H9 (cell line): ENCODE results near the gene CDH3. TPM values are rescaled to one million over a fixed set of nuclear protein-coding genes. Genes with fewer than 3 reads are reported as not detected.

Experiments used
- DNase-seq: peaks from one replicate; pipeline ENCODE4 v3.0.0-alpha.2; 2017
- H2AFZ ChIP-seq: one replicate; pipeline ENCODE4 v1.6.1; 2013; ENCODE audit warnings: mild to moderate bottlenecking, low read length, control low read depth, moderate library complexity
- H2AK5ac ChIP-seq: 2 replicates; pipeline ENCODE4 v1.6.1; 2013; ENCODE audit warnings: low read length, control low read depth, mixed read lengths; ENCODE audit not compliant: insufficient read length
- H2BK120ac ChIP-seq: one replicate; pipeline ENCODE4 v1.6.1; 2013; ENCODE audit warnings: low read depth, mild to moderate bottlenecking, low read length, control low read depth, inconsistent platforms; ENCODE audit not compliant: poor library complexity, severe bottlenecking
- H2BK12ac ChIP-seq: 2 replicates; pipeline ENCODE4 v1.6.1; 2013; ENCODE audit warnings: low read length, control low read depth, mixed read lengths, low read depth; ENCODE audit not compliant: insufficient read length
- H2BK15ac ChIP-seq: 2 replicates; pipeline ENCODE4 v1.6.1; 2013; ENCODE audit warnings: low read depth, low read length, control low read depth
- H2BK20ac ChIP-seq: one replicate; pipeline ENCODE4 v1.6.1; 2013; ENCODE audit warnings: low read depth, mild to moderate bottlenecking, low read length, control low read depth, inconsistent platforms; ENCODE audit not compliant: poor library complexity, severe bottlenecking
- H2BK5ac ChIP-seq: 2 replicates; pipeline ENCODE4 v1.6.1; 2013; ENCODE audit warnings: low read length, control low read depth, mixed read lengths; ENCODE audit not compliant: insufficient read length
- H3K14ac ChIP-seq: 2 replicates; pipeline ENCODE4 v1.6.1; 2013; ENCODE audit warnings: low read length, control low read depth; ENCODE audit not compliant: insufficient read depth
- H3K18ac ChIP-seq: 2 replicates; pipeline ENCODE4 v1.6.1; 2013; ENCODE audit warnings: low read depth, mild to moderate bottlenecking, mixed read lengths, low read length, control low read depth; ENCODE audit not compliant: insufficient read length
- H3K23ac ChIP-seq: 2 replicates; pipeline ENCODE4 v1.6.1; 2013; ENCODE audit warnings: low read length, control low read depth, mixed read lengths, low read depth; ENCODE audit not compliant: insufficient read length
- H3K23me2 ChIP-seq: 2 replicates; pipeline ENCODE4 v1.6.1; 2013; ENCODE audit warnings: low read depth, mild to moderate bottlenecking, mixed read lengths, low read length, control low read depth; ENCODE audit not compliant: insufficient read length, poor library complexity, severe bottlenecking
- H3K27ac ChIP-seq: 2 replicates; pipeline ENCODE4 v1.5.1; 2013; ENCODE audit warnings: low read length, control low read depth, mixed read lengths, low read depth; ENCODE audit not compliant: insufficient read length
- H3K27me3 ChIP-seq: 2 replicates; pipeline ENCODE4 v1.6.1; 2013; ENCODE audit warnings: low read length, control low read depth, inconsistent platforms; ENCODE audit not compliant: insufficient read depth
- H3K4ac ChIP-seq: 2 replicates; pipeline ENCODE4 v1.6.1; 2013; ENCODE audit warnings: low read depth, mild to moderate bottlenecking, control low read depth, inconsistent platforms, low read length, moderate library complexity
- H3K4me1 ChIP-seq: 2 replicates; pipeline ENCODE4 v1.6.1; 2013; ENCODE audit warnings: low read length, control low read depth, inconsistent platforms; ENCODE audit not compliant: insufficient read depth
- H3K4me2 ChIP-seq: 2 replicates; pipeline ENCODE4 v1.6.1; 2013; ENCODE audit warnings: low read length, control low read depth, mixed read lengths; ENCODE audit not compliant: insufficient read length, insufficient read depth
- H3K56ac ChIP-seq: 2 replicates; pipeline ENCODE4 v1.6.1; 2013; ENCODE audit warnings: low read depth, mild to moderate bottlenecking, mixed read lengths, low read length, control low read depth; ENCODE audit not compliant: insufficient read length
- H3K79me1 ChIP-seq: 2 replicates; pipeline ENCODE4 v1.6.1; 2013; ENCODE audit warnings: low read depth, mild to moderate bottlenecking, moderate library complexity, low read length, control low read depth, inconsistent platforms; ENCODE audit not compliant: insufficient read depth, poor library complexity, severe bottlenecking
- H3K79me2 ChIP-seq: 2 replicates; pipeline ENCODE4 v1.6.1; 2013; ENCODE audit warnings: low read length, control low read depth, inconsistent platforms; ENCODE audit not compliant: insufficient read depth
- H3K9ac ChIP-seq: 2 replicates; pipeline ENCODE4 v1.6.1; 2013; ENCODE audit warnings: low read length, control low read depth, mixed read lengths; ENCODE audit not compliant: insufficient read length; ENCODE audit errors: extremely low read depth
- H3K9me3 ChIP-seq: one replicate; pipeline ENCODE4 v1.6.1; 2013; ENCODE audit warnings: low read depth, low read length, inconsistent platforms; ENCODE audit not compliant: control insufficient read depth
- H3T11ph ChIP-seq: one replicate; pipeline ENCODE4 v1.6.1; 2013; ENCODE audit warnings: mild to moderate bottlenecking, low read length, control low read depth, inconsistent platforms
- H4K20me1 ChIP-seq: one replicate; pipeline ENCODE4 v1.6.1; 2013; ENCODE audit not compliant: control insufficient read depth, insufficient read length, insufficient read depth
- H4K5ac ChIP-seq: 2 replicates; pipeline ENCODE4 v1.6.1; 2013; ENCODE audit warnings: low read depth, mild to moderate bottlenecking, mixed read lengths, low read length, control low read depth; ENCODE audit not compliant: insufficient read length
- H4K8ac ChIP-seq: replicated peaks from 2 replicates; pipeline ENCODE4 v1.6.1; 2013; ENCODE audit warnings: low read length, control low read depth, mixed read lengths, low read depth; ENCODE audit not compliant: insufficient read length
- H4K91ac ChIP-seq: 2 replicates; pipeline ENCODE4 v1.6.1; 2013; ENCODE audit warnings: low read depth, mild to moderate bottlenecking, moderate library complexity, mixed read lengths, low read length, control low read depth; ENCODE audit not compliant: insufficient read length
- H3K27ac Mint-ChIP-seq, 3 experiments: 2 replicates in 2 of 3; 3 replicates in 1 of 3; pipeline ENCODE4 v1.8.0; 2020 to 2021; ENCODE audit warnings: mixed read lengths in 3 of 3, mild to moderate bottlenecking in 1 of 3, moderate library complexity in 1 of 3
- H3K27me3 Mint-ChIP-seq: 2 replicates; pipeline ENCODE4 v1.8.0; 2021; ENCODE audit warnings: low read depth, mild to moderate bottlenecking, moderate library complexity, mixed read lengths
- H3K36me3 Mint-ChIP-seq, 3 experiments: 2 replicates in 2 of 3; 3 replicates in 1 of 3; pipeline ENCODE4 v1.8.0; 2020 to 2021; ENCODE audit warnings: low read depth in 3 of 3, mixed read lengths in 3 of 3; ENCODE audit not compliant: insufficient read depth in 1 of 3
- H3K4me1 Mint-ChIP-seq, 2 experiments: 2 replicates each; pipeline ENCODE4 v1.8.0; 2020; ENCODE audit warnings: mixed read lengths in 2 of 2
- H3K4me3 Mint-ChIP-seq, 2 experiments: 2 replicates in 1 of 2; 3 replicates in 1 of 2; pipeline ENCODE4 v1.8.0; 2020 to 2021; ENCODE audit warnings: mild to moderate bottlenecking in 2 of 2, mixed read lengths in 2 of 2, moderate library complexity in 1 of 2
- H3K9me3 Mint-ChIP-seq, 2 experiments: 2 replicates in 1 of 2; 3 replicates in 1 of 2; pipeline ENCODE4 v1.8.0; 2020; ENCODE audit warnings: mild to moderate bottlenecking in 2 of 2, mixed read lengths in 2 of 2, moderate library complexity in 1 of 2
- WGBS: extraction: QIAGEN DNeasy Blood & Tissue Kit; methylation state at CpG from one replicate; pipeline ENCODE4 v1.1.7; 2013; ENCODE audit warnings: missing lambda C conversion rate, low lambda C conversion rate, mixed read lengths; ENCODE audit not compliant: insufficient read length; ENCODE audit errors: extremely low coverage; 5-methylcytosine and 5-hydroxymethylcytosine counted together
- total RNA-seq: library from RNA; stranded (reverse); gene quantifications from 2 replicates; pipeline ENCODE4 v1.2.1, GENCODE V29; 2021
- TF ChIP-seq, protein P1 (sequence below): fragments of 200-600 bp; sonication (generic); conservative IDR thresholded peaks from 3 replicates; pipeline ENCODE4 v1.8.0; 2021; ENCODE audit warnings: antibody characterized with exemption, mild to moderate bottlenecking

The CDH3 gene
- total RNA-seq, 1 experiment from 2014 or later: 97.2 TPM

GRCh38 chr16:68681038-68681437 is 35.9 kb downstream of the CDH3 start:
- Histone ChIP-seq H3K4me2 (no peak overlapping the region), H3K9me3 (no peaks in the 10 kb centered on the region), H4K8ac (no peak overlapping the region), H3K79me1 (peaks cover 3% of the 10 kb centered on the region), H3K23ac (no peak overlapping the region), H2BK120ac (no peak overlapping the region), H3T11ph (no peak overlapping the region), H3K4ac (no peak overlapping the region), H3K18ac (no peak overlapping the region), H2BK15ac (no peak overlapping the region), H3K27me3 (no peaks in the 10 kb centered on the region), H3K23me2 (no peaks in the 10 kb centered on the region), H2BK12ac (no peak overlapping the region), H3K9ac (no peak overlapping the region), H3K14ac (no peak overlapping the region), H3K79me2 (no peaks in the 10 kb centered on the region), H3K56ac (no peak overlapping the region), H2BK5ac (no peak overlapping the region), H4K20me1 (no peaks in the 10 kb centered on the region), H2BK20ac (no peak overlapping the region), H4K91ac (no peak overlapping the region), H3K27ac (no peak overlapping the region), H2AFZ (no peak overlapping the region), H4K5ac (no peak overlapping the region), H2AK5ac (no peak overlapping the region), H3K4me1 (no peaks in the 10 kb centered on the region)
- peaks cover 34 to 81% (median 74%) of the 10 kb centered on the region in 3 experiments for H3K36me3 Mint-ChIP-seq
- H3K27ac Mint-ChIP-seq: no peak overlapping the region; a peak in 1 of 7 replicates
- no peak for DNase-seq
- no peaks in the 10 kb centered on the region for H3K9me3 Mint-ChIP-seq
- peaks cover 0 to 5% of the 10 kb centered on the region in 2 experiments; a peak in 1 of 4 replicates for H3K4me1 Mint-ChIP-seq
- TF ChIP-seq, protein P1, sequence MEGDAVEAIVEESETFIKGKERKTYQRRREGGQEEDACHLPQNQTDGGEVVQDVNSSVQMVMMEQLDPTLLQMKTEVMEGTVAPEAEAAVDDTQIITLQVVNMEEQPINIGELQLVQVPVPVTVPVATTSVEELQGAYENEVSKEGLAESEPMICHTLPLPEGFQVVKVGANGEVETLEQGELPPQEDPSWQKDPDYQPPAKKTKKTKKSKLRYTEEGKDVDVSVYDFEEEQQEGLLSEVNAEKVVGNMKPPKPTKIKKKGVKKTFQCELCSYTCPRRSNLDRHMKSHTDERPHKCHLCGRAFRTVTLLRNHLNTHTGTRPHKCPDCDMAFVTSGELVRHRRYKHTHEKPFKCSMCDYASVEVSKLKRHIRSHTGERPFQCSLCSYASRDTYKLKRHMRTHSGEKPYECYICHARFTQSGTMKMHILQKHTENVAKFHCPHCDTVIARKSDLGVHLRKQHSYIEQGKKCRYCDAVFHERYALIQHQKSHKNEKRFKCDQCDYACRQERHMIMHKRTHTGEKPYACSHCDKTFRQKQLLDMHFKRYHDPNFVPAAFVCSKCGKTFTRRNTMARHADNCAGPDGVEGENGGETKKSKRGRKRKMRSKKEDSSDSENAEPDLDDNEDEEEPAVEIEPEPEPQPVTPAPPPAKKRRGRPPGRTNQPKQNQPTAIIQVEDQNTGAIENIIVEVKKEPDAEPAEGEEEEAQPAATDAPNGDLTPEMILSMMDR: no peak
- H3K27me3 Mint-ChIP-seq: no peaks in the 10 kb centered on the region
- no CpG with 5 or more reads among the region's 2 CpGs for WGBS
- H3K4me3 Mint-ChIP-seq: no peak overlapping the region
